Central memory CD8-positive, alpha-beta T cell (primary cell): ENCODE results near the gene MYO18A.

Experiments
- ATAC-seq: fragments of 150-1000 bp; cut with Tn5 transposase; replicated peaks from 2 replicates; pipeline ENCODE4 v1.10.0; 2022; ENCODE audit warnings: mild to moderate bottlenecking, moderate FRiP score, moderate number of reproducible peaks; ENCODE audit not compliant: poor library complexity, severe bottlenecking; ENCODE audit errors: extremely low read depth
- DNase-seq, 2 donors: peaks; one replicate each; pipeline ENCODE4 v3.0.0; 2021; ENCODE audit warnings: low spot score in 2 of 2
- H3K27ac Mint-ChIP-seq: one replicate; pipeline ENCODE4 v1.8.0; 2022; ENCODE audit warnings: low read depth, mild to moderate bottlenecking, moderate library complexity, mixed read lengths
- H3K27me3 Mint-ChIP-seq: one replicate; pipeline ENCODE4 v1.8.0; 2022; ENCODE audit warnings: mixed read lengths
- H3K36me3 Mint-ChIP-seq: one replicate; pipeline ENCODE4 v1.8.0; 2022; ENCODE audit warnings: mild to moderate bottlenecking, moderate library complexity, mixed read lengths; ENCODE audit not compliant: insufficient read depth
- H3K4me1 Mint-ChIP-seq: one replicate; pipeline ENCODE4 v1.8.0; 2022; ENCODE audit warnings: mixed read lengths
- H3K4me3 Mint-ChIP-seq: one replicate; pipeline ENCODE4 v1.8.0; 2022; ENCODE audit warnings: mild to moderate bottlenecking, moderate library complexity, mixed read lengths
- H3K9me3 Mint-ChIP-seq: one replicate; pipeline ENCODE4 v1.8.0; 2022; ENCODE audit warnings: mixed read lengths

The MYO18A gene

DNA sequence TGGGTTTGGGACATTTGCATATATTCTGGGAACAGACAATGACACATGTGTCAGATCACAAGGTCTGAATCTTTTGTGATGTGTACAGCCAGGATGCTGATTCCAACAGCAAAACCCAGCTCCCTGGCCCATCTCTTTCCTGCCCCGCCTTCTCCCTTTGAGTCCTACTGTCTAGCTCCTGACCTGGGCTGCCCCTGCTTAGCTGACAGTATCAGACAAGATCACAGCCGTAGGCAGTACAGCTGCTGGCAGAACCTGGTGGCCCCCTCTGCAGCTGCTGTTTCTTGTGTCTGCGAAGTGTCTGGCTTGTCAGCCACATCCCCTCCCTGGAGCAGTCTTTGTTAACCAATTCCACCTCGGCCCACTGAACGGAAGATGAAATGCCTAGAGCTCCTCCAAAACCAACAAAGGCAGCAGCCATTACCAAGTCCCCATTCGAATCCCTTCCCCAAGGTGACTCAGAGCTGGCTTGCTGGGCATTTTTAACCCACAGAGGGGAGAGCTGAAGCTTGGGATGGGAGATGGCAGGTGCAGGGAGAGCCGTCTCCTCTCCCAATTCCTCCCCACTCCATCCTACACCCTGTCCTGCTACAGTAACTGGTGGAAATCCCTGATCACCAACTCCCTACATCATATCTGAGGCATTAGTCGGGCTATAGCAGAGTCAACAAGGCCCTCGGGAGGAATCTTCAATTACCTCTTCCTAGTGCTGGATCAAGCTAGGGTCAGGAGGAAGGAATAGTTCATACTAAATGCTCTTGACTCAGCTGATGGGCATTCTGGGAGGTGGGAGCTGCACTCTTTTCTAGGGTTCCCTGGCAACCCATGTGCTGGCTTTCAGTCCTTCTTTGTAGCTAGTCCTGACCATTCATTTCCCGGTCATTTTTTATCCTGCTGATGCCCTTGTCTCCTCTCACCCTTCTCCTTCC lies 131.5 kb downstream of the MYO18A start:
- Mint-ChIP-seq H3K27ac (no peak overlapping the region), H3K4me1 (no peaks in the 10 kb centered on the region), H3K4me3 (no peak overlapping the region), H3K36me3 (no peaks in the 10 kb centered on the region), H3K9me3 (no peaks in the 10 kb centered on the region), H3K27me3 (peaks cover 64% of the 10 kb centered on the region)
- ATAC-seq (no peak), DNase-seq (no peak)

DNA sequence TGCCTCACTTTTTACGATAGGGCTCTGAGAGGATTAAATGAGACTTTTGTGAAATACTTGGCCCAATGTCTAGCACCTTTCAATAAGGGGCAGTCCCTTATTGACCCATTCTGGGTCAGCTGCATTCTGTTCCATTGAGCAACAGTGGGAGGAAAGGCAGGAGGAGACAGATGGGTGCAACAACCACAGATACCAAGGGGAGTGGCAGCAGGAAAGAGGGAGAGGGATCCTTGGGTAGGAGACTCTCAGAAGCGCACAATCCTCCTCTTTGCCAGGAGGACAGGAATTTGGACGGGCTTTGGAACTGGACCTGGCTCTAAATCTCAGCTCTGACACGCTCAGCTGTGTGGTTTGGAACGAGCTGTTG lies 133.7 kb downstream of the MYO18A start:
- Mint-ChIP-seq H3K9me3 (no peaks in the 10 kb centered on the region), H3K4me3 (no peak overlapping the region), H3K4me1 (peaks cover 7% of the 10 kb centered on the region), H3K27ac (no peak overlapping the region), H3K27me3 (peaks cover 79% of the 10 kb centered on the region), H3K36me3 (no peaks in the 10 kb centered on the region)
- DNase-seq (no peak), ATAC-seq (no peak)

DNA sequence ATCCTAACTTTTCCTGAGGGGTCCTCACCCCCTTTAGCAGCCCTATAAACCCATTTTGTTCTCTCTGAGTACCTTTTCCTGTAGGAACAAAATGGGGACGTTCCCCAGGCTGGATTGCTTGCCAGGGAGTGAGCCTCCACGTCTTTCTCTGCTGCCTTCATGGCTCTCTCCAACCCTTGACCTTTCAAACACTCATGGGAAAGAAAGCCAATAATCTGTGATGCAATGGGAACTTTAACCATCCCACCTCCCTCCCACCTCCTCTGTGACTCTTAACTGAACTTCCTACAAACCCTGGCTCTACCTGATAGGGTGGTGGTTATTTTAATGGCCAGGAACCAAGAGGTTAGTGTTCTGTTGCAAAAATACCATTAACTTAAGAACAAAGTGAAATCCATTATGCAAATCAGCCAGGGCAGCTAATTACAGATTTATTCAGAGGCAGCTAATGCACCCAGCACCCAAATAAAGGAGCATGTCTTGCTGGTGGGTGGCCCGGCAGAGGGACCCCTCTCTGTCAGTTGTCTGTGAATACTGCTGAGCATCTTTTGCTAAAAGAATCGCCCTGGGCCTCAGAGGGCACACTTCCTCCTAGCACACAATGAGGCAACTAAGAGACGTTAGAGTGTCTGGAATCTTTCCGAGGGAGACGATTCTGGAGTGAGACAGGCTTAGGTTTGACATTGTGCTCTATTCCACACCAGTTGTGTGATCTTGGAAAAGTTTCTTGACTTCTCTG lies 134.3 kb downstream of the MYO18A start:
- no peak overlapping the region for H3K4me3 Mint-ChIP-seq
- ATAC-seq (no peak), DNase-seq (no peak)
- H3K4me1 Mint-ChIP-seq = peaks cover 7% of the 10 kb centered on the region
- H3K36me3 Mint-ChIP-seq = no peaks in the 10 kb centered on the region
- peaks cover 79% of the 10 kb centered on the region for H3K27me3 Mint-ChIP-seq
- H3K27ac Mint-ChIP-seq = no peak overlapping the region
- H3K9me3 Mint-ChIP-seq = no peaks in the 10 kb centered on the region

DNA sequence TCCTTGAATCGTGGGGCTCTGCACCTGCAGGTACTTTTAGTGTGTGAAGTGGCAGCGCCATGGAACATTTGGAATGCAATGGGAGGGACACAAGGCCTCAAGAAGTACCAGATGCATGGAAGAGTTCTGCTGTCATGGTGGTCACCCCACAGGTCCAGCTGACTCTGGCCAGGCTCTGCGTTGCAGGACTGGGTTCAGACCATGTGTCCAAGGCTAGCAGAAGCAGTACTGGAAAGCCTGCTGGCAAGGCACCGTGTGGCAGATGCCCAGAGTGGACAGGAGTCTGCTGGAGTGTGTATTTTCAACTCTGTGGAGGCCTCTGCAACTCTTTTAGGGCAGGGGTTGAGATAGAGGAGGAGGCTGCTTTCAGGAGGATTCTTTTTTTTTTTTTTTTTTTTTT lies 135.2 kb downstream of the MYO18A start:
- H3K4me3 Mint-ChIP-seq = no peak overlapping the region
- no peak for ATAC-seq
- peaks cover 7% of the 10 kb centered on the region for H3K4me1 Mint-ChIP-seq
- H3K27me3 Mint-ChIP-seq = peaks cover 77% of the 10 kb centered on the region
- H3K27ac Mint-ChIP-seq = no peak overlapping the region
- DNase-seq = no peak
- no peaks in the 10 kb centered on the region for H3K9me3 Mint-ChIP-seq
- no peaks in the 10 kb centered on the region for H3K36me3 Mint-ChIP-seq

DNA sequence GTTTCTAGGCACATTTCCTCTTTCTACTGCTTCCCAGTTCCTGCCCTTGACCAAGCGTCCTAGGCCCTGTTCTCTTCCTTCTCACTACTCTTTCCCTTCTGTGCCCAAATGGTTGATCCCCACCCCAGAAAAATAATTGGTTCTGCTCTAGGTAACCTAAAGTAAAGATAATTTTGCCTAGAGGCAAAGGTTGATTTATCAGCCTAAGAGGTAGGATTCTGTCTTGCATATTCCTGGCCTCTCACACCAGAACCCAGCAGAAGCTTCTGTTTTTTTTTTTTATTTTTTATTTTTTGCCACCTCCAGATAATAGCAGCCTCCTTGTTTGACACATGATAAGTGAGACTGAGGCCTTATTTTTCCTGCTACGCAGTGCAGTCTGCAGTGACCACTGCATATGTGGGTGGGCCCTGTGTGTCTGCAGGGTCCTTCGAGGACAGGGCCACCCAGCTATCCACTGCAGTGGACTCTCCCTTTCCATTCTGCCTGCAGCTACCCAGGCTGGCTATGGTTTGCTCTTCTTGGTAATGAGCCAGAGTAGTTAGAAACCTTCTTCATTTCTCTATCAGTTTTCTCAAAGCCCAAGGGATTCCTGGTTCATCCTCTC lies 136.6 kb downstream of the MYO18A start:
- Mint-ChIP-seq H3K27me3 (peaks cover 63% of the 10 kb centered on the region), H3K4me3 (no peak overlapping the region), H3K36me3 (peaks cover 2% of the 10 kb centered on the region), H3K4me1 (peaks cover 7% of the 10 kb centered on the region), H3K27ac (no peak overlapping the region), H3K9me3 (no peaks in the 10 kb centered on the region)
- ATAC-seq (no peak), DNase-seq (no peak)

DNA sequence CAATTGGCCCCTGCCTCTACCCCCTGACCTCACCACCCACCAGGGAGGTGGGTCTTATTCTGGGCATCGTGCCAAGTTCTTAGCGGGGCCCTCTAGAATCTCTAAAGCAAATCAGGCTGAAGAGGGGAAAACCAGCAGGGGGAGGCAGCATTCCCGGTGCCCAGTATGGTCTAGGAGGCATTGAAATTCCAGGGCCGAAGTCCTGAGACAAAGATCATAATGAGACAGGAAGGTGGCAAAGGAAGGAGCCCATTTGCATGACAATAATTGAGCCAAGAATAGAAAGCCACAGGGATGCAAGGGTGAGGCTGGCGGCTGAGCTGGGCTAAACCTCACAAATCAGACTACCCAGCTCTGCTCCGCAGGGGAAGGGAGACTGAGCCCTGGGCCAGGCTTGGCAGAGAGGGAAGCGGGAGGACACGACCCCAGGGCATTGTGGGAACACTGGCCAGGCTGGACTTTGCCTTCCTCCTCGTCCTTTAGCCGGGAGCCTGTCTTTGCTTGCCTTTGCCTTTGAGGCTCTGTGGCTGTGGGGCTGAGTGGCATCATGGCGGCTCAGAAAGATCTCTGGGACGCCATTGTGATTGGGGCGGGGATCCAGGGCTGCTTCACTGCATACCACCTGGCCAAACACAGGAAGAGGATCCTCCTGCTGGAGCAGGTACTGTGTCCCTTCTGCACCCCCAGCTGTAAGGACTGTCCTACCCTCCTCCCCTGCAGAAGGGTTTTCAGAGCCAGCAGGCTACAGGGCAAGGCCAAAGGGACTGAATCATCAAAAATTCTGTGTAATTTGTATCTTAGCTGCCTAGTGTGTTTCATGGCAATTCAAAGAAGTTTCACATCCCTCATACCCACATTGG lies 137.3 kb downstream of the MYO18A start, which contains the start of gene PIPOX:
Gene PIPOX (plus strand): TSS at position 463 of the 860 bp plus-strand sequence. CDS start 85 bp downstream, at position 548.
- Mint-ChIP-seq H3K4me1 (peaks cover 7% of the 10 kb centered on the region), H3K27me3 (peaks cover 56% of the 10 kb centered on the region), H3K4me3 (no peak within 1 kb of the TSS), H3K9me3 (no peaks in the 10 kb centered on the region), H3K27ac (no peak within 1 kb of the TSS), H3K36me3 (peaks cover 2% of the 10 kb centered on the region)
- DNase-seq (no peak), ATAC-seq (no peak)

DNA sequence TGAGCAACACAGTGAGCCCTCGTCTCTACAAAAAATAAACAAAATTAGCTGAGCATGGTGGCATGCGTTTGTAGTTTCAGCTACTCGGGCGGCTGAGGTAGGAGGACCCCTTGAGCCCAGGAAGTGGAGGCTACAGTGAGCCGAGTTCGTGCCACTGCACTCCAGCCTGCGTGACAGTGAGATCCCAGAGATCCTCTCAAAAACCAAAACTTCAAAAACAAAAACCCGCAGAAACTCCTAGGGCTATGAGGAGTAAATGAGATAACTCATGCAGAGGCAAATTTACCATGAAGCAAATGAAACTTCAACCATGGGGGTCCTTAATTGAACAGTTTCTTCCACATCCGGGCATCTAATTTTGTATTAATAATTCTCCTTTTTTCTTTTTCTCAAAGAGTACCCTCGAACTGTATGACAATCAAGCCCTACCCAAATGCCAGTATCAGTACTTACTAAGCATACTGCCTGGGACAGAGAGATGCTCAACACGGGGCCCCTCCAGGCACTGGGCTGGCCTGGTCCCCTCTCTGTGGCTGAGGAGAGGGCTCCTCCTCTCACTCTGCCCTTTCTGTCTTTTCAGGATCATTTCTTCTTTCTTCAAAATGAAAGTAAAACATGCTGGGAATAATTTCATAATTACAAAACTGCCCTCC lies 138.0 kb downstream of the MYO18A start:
- DNase-seq (no peak), ATAC-seq (no peak)
- peaks cover 2% of the 10 kb centered on the region for H3K36me3 Mint-ChIP-seq
- no peak overlapping the region for H3K27ac Mint-ChIP-seq
- no peak overlapping the region for H3K4me3 Mint-ChIP-seq
- H3K9me3 Mint-ChIP-seq = no peaks in the 10 kb centered on the region
- peaks cover 7% of the 10 kb centered on the region for H3K4me1 Mint-ChIP-seq
- peaks cover 51% of the 10 kb centered on the region for H3K27me3 Mint-ChIP-seq

DNA sequence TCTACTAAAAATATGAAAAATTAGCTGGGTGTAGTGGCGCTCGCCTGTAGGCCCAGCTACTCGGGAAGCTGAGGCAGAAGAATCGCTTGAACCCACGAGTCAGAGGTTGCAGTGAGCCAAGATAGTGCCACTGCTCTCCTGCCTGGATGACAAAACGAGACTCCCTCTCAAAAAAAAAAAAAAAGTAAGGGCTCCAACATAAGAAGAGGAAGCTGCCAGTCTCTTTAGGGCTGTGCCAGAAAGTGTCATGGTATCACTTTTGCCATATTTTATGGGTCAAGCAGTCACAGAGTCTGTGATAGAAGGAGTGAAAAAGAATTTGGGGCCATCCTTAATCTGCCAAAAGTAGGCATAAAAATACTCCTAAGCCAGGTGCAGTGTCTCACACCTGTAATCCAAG lies 138.6 kb downstream of the MYO18A start:
- ATAC-seq (no peak), DNase-seq (no peak)
- H3K27me3 Mint-ChIP-seq = peaks cover 45% of the 10 kb centered on the region
- H3K36me3 Mint-ChIP-seq = peaks cover 2% of the 10 kb centered on the region
- H3K27ac Mint-ChIP-seq = no peak overlapping the region
- no peaks in the 10 kb centered on the region for H3K9me3 Mint-ChIP-seq
- H3K4me3 Mint-ChIP-seq = no peak overlapping the region
- peaks cover 7% of the 10 kb centered on the region for H3K4me1 Mint-ChIP-seq

DNA sequence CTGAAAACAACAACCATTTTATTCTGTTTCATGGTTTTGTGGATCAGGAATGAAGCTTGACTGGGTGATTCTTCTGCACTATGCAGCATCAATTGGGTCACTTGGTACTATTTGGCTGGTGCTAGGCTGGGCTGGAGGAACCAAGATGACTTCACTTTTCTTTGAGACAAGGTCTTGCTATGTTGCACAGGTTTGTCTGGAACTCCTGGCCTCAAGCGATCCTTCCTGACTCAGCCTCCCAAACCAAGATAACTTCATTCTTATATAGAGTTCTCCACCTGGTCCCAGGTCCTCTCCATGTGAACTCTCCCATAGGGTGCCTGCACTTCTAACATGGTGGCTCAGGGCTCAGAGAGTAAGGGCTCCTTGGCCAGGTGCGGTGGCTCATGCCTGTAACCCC lies 139.1 kb downstream of the MYO18A start:
- Mint-ChIP-seq H3K4me1 (peaks cover 7% of the 10 kb centered on the region), H3K27ac (no peak overlapping the region), H3K4me3 (no peak overlapping the region), H3K9me3 (no peaks in the 10 kb centered on the region), H3K36me3 (peaks cover 2% of the 10 kb centered on the region), H3K27me3 (peaks cover 41% of the 10 kb centered on the region)
- ATAC-seq = no peak
- no peak for DNase-seq

DNA sequence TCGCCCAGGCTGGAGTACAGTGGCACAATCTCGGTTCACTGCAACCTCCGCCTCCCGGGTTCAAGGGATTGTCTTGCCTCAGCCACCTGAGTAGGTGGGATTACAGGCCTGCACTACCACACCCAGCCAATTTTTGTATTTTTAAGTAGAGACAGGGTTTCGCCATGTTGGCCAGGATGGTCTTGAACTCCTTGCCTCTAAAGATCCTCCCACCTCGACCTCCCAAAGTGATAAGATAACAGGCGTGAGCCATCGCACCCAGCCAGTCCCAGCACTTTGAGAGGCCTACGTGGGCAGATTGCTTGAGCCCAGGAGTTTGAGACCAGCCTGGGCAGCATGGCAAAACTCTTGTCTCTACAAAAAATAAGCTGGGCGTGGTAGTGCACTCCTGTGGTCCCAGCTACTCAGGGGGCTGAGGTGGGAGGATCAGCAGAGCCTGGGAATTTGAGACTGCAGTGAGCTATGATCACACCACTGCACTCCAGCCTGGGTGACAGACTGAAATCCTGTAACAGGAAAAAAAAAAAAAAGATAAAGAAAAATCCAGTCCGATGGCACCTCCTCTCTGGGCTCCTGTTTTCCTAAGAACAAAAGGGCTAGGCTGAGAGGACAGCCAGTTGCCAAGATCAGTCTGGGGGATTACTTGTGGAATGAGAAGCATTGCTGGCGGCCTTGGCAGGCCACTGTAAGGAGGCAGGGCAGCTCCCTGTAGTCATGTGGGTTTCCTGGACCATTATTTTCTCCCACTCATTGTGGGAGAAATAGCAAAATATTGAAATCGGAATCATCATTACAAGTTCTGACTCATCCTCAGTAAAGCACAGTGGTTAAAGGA lies 140.2 kb downstream of the MYO18A start:
- Mint-ChIP-seq H3K4me3 (no peak overlapping the region), H3K9me3 (no peaks in the 10 kb centered on the region), H3K27ac (no peak overlapping the region), H3K27me3 (peaks cover 34% of the 10 kb centered on the region), H3K36me3 (peaks cover 2% of the 10 kb centered on the region), H3K4me1 (peaks cover 7% of the 10 kb centered on the region)
- ATAC-seq (no peak), DNase-seq (no peak)

DNA sequence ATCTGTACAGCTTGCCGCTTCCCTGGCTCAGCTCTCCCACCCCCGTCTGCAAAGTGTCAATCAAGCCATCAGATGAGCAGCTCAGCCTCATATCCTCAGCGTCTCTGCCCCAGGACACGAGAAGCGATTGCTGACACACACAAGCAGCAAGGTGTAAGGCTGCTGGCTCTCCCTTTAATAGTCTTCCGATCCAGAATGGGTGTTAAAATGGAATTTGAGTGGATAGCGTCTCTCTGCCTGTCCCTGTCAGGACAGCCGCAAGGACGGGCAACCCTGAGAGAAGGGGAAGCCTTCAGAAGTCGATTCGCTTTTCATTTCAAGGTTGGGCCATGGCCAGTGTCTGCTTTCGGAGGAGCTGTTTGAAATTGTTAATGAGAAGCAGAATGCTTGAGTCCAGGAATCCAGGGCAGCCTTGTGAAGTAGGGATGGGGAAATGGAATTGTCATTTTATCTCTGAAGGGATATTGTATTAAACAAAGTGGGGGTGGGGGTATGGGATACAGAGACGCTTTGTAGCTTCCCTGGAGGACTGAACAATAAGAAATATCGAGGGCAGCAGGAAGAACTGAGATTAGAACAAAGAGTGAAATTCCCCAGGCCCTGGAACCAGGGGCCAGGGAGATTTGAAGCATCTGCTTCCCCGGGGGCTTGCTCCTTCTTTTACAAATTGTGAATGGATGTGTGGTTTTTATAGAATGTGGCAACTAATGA lies 142.0 kb downstream of the MYO18A start:
- Mint-ChIP-seq H3K9me3 (peaks cover 6% of the 10 kb centered on the region), H3K27me3 (peaks cover 25% of the 10 kb centered on the region), H3K36me3 (peaks cover 2% of the 10 kb centered on the region), H3K27ac (no peak overlapping the region), H3K4me1 (peaks cover 7% of the 10 kb centered on the region), H3K4me3 (no peak overlapping the region)
- ATAC-seq (no peak), DNase-seq (no peak)
